SK-N-SH treated with all-trans-retinoic acid at 6 μM for 48 hours (cell line): ENCODE data around the gene DSCAM.

ENCODE experiments used
- ATAC-seq: fragments of 200-7000 bp; cut with Tn5 transposase; 3 replicates; pipeline ENCODE4 v1.9.1; 2020; ENCODE audit warnings: mild to moderate bottlenecking, moderate library complexity
- ARNTL ChIP-seq: fragments of 450-650 bp; formaldehyde crosslinking; IDR thresholded peaks from 2 replicates; pipeline ENCODE4 v1.5.0; 2020; ENCODE audit warnings: low read depth, mild to moderate bottlenecking, moderate library complexity, borderline replicate concordance
- BACH2 ChIP-seq: fragments of 250-450 bp; sonication (Bioruptor Pico); IDR thresholded peaks from 2 replicates; pipeline ENCODE4 v1.9.0; 2021; ENCODE audit warnings: mild to moderate bottlenecking, borderline replicate concordance
- CSDC2 ChIP-seq: fragments of 250-450 bp; sonication (Bioruptor Pico); IDR thresholded peaks from 2 replicates; pipeline ENCODE4 v1.5.0; 2020; ENCODE audit warnings: mild to moderate bottlenecking, moderate library complexity
- ESRRG ChIP-seq: fragments of 250-450 bp; sonication (Bioruptor Pico); IDR thresholded peaks from 2 replicates; pipeline ENCODE4 v1.6.1; 2021; ENCODE audit warnings: mild to moderate bottlenecking
- ISL1 ChIP-seq: fragments of 250-450 bp; sonication (Bioruptor Pico); IDR thresholded peaks from 2 replicates; pipeline ENCODE4 v2.1.2; 2022; ENCODE audit warnings: mild to moderate bottlenecking, moderate library complexity
- OSR1 ChIP-seq: fragments of 250-450 bp; sonication (Bioruptor Pico); IDR thresholded peaks from 2 replicates; pipeline ENCODE4 v1.8.0; 2022; ENCODE audit warnings: moderate library complexity, mild to moderate bottlenecking, inconsistent platforms
- PPARA ChIP-seq: fragments of 250-450 bp; sonication (Bioruptor Pico); IDR thresholded peaks from 2 replicates; pipeline ENCODE4 v1.5.0; 2020; ENCODE audit warnings: mild to moderate bottlenecking, borderline replicate concordance
- RARB ChIP-seq: fragments of 250-450 bp; sonication (Bioruptor Pico); IDR thresholded peaks from 2 replicates; pipeline ENCODE4 v1.8.0; 2021; ENCODE audit warnings: mild to moderate bottlenecking, moderate library complexity
- SNAI2 ChIP-seq: fragments of 250-450 bp; sonication (Bioruptor Pico); IDR thresholded peaks from 2 replicates; pipeline ENCODE4 v1.5.0; 2020; ENCODE audit warnings: mild to moderate bottlenecking, moderate library complexity
- TCF4 ChIP-seq: fragments of 250-450 bp; sonication (Bioruptor Pico); IDR thresholded peaks from 2 replicates; pipeline ENCODE4 v1.8.0; 2021; ENCODE audit warnings: mild to moderate bottlenecking, moderate library complexity, borderline replicate concordance
- TOX ChIP-seq: fragments of 250-450 bp; sonication (Bioruptor Pico); IDR thresholded peaks from 2 replicates; pipeline ENCODE4 v1.8.0; 2021; ENCODE audit warnings: mild to moderate bottlenecking, moderate library complexity, borderline replicate concordance
- ZC3H10 ChIP-seq: fragments of 250-450 bp; sonication (Bioruptor Pico); IDR thresholded peaks from 2 replicates; pipeline ENCODE4 v1.5.1; 2021; ENCODE audit warnings: mild to moderate bottlenecking, moderate library complexity
- ZFP30 ChIP-seq: fragments of 450-650 bp; formaldehyde crosslinking; IDR thresholded peaks from 2 replicates; pipeline ENCODE4 v1.5.0; 2022; ENCODE audit warnings: mild to moderate bottlenecking, moderate library complexity
- ZNF565 ChIP-seq: fragments of 450-650 bp; formaldehyde crosslinking; conservative IDR thresholded peaks from 2 replicates; pipeline ENCODE4 v1.5.0; 2020; ENCODE audit warnings: low read depth, mild to moderate bottlenecking, moderate library complexity
- ZNF70 ChIP-seq: fragments of 450-650 bp; formaldehyde crosslinking; IDR thresholded peaks from 2 replicates; pipeline ENCODE4 v1.5.0; 2020; ENCODE audit warnings: mild to moderate bottlenecking, moderate library complexity
- ZNF8 ChIP-seq: fragments of 450-650 bp; formaldehyde crosslinking; IDR thresholded peaks from 2 replicates; pipeline ENCODE4 v1.5.0; 2020; ENCODE audit warnings: mild to moderate bottlenecking, moderate library complexity
- TF ChIP-seq, protein P1 (sequence below): fragments of 250-450 bp; sonication (Bioruptor Pico); IDR thresholded peaks from 2 replicates; pipeline ENCODE4 v1.5.1; 2020; ENCODE audit warnings: low read depth, mild to moderate bottlenecking, moderate library complexity
- TF ChIP-seq, protein P2 (sequence below): fragments of 250-450 bp; sonication (Bioruptor Pico); IDR thresholded peaks from 2 replicates; pipeline ENCODE4 v1.5.0; 2020; ENCODE audit warnings: mild to moderate bottlenecking, moderate library complexity
- TF ChIP-seq, protein P3 (sequence below): fragments of 250-450 bp; sonication (Bioruptor Pico); IDR thresholded peaks from 2 replicates; pipeline ENCODE4 v1.8.0; 2020; ENCODE audit warnings: mild to moderate bottlenecking, moderate library complexity, borderline replicate concordance

DSCAM gene

DNA sequence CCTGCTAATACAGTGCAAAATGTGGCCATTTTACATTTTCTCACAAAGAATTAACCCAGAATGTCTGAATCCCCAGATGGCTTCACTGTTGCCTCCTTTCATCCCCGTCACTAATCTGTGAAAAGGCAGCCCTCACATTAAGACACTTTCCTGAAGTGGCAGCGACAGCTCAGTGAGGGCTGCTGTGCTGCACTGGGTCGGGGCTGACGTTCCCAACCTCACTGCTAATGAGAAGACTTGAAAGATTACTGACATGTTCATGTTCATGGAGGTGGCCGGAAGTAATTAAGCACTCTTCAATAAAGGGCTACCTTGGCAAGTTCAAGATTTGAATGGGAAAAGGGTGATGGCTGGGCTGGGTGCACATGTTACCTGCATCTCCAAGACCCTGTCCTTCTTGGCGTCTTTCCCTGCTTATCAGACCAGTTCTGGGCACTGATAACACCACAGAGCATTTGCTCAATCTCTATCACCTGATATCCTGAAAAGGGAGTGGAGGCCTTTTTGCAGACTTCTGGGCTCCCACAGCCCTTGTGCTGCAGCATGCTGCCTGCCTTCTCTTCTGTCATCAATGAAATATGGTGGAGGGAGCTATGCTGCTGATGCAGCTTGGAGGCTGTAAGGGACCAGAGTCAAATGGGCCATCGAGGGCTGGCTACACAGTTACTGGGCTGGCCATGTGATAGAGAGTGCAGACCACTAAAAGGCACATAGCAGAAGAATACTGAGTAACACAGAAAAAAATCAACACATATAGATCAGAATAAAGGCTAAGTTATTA is 596.3 kb downstream of the DSCAM start (continued):
- TF ChIP-seq, protein P1, sequence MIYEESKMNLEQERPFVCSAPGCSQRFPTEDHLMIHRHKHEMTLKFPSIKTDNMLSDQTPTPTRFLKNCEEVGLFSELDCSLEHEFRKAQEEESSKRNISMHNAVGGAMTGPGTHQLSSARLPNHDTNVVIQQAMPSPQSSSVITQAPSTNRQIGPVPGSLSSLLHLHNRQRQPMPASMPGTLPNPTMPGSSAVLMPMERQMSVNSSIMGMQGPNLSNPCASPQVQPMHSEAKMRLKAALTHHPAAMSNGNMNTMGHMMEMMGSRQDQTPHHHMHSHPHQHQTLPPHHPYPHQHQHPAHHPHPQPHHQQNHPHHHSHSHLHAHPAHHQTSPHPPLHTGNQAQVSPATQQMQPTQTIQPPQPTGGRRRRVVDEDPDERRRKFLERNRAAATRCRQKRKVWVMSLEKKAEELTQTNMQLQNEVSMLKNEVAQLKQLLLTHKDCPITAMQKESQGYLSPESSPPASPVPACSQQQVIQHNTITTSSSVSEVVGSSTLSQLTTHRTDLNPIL (CRISPR knock-in tag): no peak
- TF ChIP-seq ARNTL (CRISPR knock-in tag) (no peak), TCF4 (CRISPR knock-in tag) (no peak)

DNA sequence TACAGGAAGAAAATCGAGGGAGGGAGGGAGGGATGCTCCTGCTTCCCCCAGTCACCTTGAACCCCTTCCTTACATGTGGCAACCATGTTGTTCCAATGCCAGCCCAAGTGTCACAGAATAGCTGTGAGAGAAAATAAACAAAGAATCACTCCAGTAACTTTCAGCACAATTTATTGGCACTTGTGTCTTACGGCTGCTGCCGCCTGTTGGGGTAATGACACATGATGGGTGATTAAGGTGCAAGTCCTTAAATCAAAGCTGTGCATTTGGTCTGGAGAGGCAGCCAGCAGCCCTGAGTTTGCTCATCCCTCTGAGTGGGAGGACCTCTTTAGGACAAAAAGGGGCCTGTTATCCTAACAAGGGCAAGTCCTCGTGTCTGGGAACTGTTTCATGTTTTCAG is 602.0 kb downstream of the DSCAM start:
- no peak for ATAC-seq
- TF ChIP-seq, protein P1 (CRISPR knock-in tag): no peak

DNA sequence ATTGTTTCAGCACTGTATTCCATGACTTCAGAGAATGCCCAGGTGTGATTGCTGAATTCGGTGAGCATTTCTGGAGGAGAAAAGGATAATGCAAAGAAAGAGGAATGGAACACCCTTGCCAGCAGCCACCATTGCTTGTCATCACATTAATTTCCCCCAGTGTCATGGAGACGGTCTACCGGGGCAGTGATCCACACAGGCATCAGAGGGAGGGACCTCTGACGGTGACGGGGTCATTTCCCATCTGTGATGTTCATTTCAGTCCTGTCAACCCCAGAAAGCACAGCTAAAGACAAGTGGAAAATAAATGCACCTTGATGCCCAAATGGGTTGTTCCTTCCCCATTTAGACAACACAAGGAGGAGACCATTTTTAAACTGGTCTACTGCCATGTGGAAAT is 603.3 kb downstream of the DSCAM start:
- no peak for TF ChIP-seq ZNF8
- TF ChIP-seq ISL1: no peak
- TF ChIP-seq OSR1 (CRISPR knock-in tag): no peak
- TF ChIP-seq ZC3H10 (CRISPR knock-in tag): no peak
- no peak for ATAC-seq

DNA sequence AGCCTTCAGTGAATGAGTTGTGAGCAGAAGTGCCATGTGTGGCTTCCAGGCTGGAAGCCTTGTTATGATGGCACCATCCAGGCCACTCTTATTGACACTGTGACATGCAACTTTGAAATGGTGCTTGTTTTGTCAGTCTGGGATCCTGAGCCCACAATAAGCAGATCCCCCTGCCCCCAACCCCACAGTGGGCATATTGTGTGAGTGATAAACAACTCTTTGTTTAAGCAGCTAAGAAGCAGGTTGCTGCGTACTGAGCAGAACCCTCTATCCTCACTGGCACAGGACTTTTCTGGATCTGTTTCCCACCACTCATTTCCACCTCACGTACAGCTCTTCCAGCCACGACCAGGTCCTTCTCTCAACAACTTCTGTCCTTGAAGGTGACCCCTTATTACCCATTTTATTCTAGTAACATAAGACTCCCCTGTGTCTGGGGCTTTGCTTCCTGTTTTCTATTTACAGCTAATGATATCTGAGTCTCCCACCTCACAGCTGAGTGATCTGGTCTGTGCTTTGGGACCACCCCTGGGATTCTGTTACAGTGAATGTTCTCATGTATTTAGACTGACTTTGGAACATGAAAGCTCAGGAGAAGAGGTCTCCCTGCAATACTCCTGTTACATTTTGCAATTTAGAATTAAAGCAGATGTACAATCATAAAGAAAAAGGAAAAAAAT is 604.2 kb downstream of the DSCAM start:
- ATAC-seq: no peak

DNA sequence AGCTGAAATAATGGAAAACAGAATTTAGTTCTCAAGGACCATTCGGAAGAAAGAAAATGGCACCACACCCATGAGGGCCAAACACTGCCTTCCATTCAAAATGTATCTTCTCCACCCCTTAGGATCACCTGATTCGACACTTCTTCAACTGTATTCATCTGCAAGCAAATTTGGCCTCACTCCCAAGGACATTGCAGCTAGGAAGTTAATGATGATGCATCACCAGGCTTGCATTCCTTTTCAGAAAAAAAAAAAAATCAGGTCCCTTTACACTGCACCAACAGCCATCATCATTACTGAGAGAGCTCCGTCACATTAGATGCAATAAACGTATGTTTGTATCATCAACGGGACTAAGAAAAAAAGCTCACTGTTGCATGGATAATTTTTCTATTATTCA is 611.4 kb downstream of the DSCAM start:
- ATAC-seq: no peak
- TF ChIP-seq ZC3H10 (CRISPR knock-in tag): no peak
- TF ChIP-seq ISL1: no peak
- TF ChIP-seq ESRRG: no peak
- TF ChIP-seq BACH2 (CRISPR knock-in tag): no peak
- TF ChIP-seq TOX (CRISPR knock-in tag): no peak
- no peak for TF ChIP-seq RARB (CRISPR knock-in tag)
- no peak for TF ChIP-seq CSDC2 (CRISPR knock-in tag)
- TF ChIP-seq ZFP30: no peak

More for the DNA sequence above, 604.2 kb downstream of the DSCAM start:
- TF ChIP-seq ZNF565 (CRISPR knock-in tag) (no peak), CSDC2 (CRISPR knock-in tag) (no peak), SNAI2 (CRISPR knock-in tag) (no peak), ZNF70 (CRISPR knock-in tag) (no peak), ISL1 (no peak), TOX (CRISPR knock-in tag) (no peak), ZFP30 (no peak), OSR1 (CRISPR knock-in tag) (no peak), ESRRG (no peak), ARNTL (CRISPR knock-in tag) (no peak), ZNF8 (no peak), PPARA (CRISPR knock-in tag) (no peak), RARB (CRISPR knock-in tag) (no peak)
- TF ChIP-seq, protein P2, sequence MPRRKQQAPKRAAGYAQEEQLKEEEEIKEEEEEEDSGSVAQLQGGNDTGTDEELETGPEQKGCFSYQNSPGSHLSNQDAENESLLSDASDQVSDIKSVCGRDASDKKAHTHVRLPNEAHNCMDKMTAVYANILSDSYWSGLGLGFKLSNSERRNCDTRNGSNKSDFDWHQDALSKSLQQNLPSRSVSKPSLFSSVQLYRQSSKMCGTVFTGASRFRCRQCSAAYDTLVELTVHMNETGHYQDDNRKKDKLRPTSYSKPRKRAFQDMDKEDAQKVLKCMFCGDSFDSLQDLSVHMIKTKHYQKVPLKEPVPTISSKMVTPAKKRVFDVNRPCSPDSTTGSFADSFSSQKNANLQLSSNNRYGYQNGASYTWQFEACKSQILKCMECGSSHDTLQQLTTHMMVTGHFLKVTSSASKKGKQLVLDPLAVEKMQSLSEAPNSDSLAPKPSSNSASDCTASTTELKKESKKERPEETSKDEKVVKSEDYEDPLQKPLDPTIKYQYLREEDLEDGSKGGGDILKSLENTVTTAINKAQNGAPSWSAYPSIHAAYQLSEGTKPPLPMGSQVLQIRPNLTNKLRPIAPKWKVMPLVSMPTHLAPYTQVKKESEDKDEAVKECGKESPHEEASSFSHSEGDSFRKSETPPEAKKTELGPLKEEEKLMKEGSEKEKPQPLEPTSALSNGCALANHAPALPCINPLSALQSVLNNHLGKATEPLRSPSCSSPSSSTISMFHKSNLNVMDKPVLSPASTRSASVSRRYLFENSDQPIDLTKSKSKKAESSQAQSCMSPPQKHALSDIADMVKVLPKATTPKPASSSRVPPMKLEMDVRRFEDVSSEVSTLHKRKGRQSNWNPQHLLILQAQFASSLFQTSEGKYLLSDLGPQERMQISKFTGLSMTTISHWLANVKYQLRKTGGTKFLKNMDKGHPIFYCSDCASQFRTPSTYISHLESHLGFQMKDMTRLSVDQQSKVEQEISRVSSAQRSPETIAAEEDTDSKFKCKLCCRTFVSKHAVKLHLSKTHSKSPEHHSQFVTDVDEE (CRISPR knock-in tag): no peak

DNA sequence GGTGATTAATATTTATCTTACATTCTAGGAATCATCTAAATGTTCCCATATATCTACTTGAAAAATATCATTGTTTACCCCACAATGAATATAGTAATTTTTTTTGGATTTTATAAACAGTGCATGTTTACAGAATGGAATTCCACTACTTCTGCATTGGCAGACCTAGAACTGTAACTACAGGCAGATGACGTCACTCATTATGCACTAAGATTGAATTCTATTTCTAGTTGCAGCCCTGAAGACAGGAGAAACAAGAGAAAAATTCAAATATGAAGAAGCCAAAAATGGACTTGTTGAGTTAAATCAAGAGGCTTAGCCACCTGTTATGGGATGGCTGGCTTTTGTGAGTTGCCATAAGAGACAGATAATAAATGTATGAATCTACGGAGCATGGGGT is 615.0 kb downstream of the DSCAM start:
- ATAC-seq: no peak
- no peak for TF ChIP-seq ESRRG
- TF ChIP-seq, protein P1 (CRISPR knock-in tag): no peak
- TF ChIP-seq ZC3H10 (CRISPR knock-in tag): no peak
- TF ChIP-seq SNAI2 (CRISPR knock-in tag): no peak
- no peak for TF ChIP-seq RARB (CRISPR knock-in tag)
- TF ChIP-seq, protein P3, sequence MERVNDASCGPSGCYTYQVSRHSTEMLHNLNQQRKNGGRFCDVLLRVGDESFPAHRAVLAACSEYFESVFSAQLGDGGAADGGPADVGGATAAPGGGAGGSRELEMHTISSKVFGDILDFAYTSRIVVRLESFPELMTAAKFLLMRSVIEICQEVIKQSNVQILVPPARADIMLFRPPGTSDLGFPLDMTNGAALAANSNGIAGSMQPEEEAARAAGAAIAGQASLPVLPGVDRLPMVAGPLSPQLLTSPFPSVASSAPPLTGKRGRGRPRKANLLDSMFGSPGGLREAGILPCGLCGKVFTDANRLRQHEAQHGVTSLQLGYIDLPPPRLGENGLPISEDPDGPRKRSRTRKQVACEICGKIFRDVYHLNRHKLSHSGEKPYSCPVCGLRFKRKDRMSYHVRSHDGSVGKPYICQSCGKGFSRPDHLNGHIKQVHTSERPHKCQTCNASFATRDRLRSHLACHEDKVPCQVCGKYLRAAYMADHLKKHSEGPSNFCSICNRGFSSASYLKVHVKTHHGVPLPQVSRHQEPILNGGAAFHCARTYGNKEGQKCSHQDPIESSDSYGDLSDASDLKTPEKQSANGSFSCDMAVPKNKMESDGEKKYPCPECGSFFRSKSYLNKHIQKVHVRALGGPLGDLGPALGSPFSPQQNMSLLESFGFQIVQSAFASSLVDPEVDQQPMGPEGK: no peak
- no peak for TF ChIP-seq TOX (CRISPR knock-in tag)
- TF ChIP-seq, protein P2 (CRISPR knock-in tag): no peak
